ENCODE data around the gene PIN4. TPM values are rescaled to one million over a fixed set of nuclear protein-coding genes. Genes with fewer than 3 reads are reported as not detected.

PIN4 gene
- total and polyA plus RNA-seq, 2 of the 8 experiments (the other 6 are each of a cell fraction or from before 2014, with no cell fraction given): 4.8 to 9.4 TPM

- TF ChIP-seq CHD7 (IDR thresholded peaks at IDR 0.05; ENCODE audit: insufficient replicate concordance, low read length) (no peak), EP300 (IDR thresholded peaks at IDR 0.05; ENCODE audit: borderline replicate concordance in 1 of 2, low read depth in 2 of 2, low read length in 2 of 2) (no peak), SRF (IDR thresholded peaks at IDR 0.05; ENCODE audit: low read depth, low read length) (no peak), NRF1 (IDR thresholded peaks at IDR 0.05; ENCODE audit: low read depth, low read length) (no peak), MAFK (IDR thresholded peaks at IDR 0.05; ENCODE audit: low read depth, low read length) (no peak), RNF2 (IDR thresholded peaks at IDR 0.05; ENCODE audit: borderline replicate concordance, low read depth, low read length, missing control alignments, poor library complexity, severe bottlenecking) (no peak), MAX (IDR thresholded peaks at IDR 0.05) (no peak), NANOG (IDR thresholded peaks at IDR 0.05; ENCODE audit: insufficient read depth, low read depth, low read length, poor library complexity, severe bottlenecking) (no peak), FOSL1 (IDR thresholded peaks at IDR 0.05; ENCODE audit: insufficient read depth, low read depth, low read length) (no peak), JUN (IDR thresholded peaks at IDR 0.05; ENCODE audit: low read depth, low read length) (no peak), POLR2AphosphoS5 (IDR thresholded peaks at IDR 0.05; ENCODE audit: low read depth, low read length) (no peak)
These were observed 25.8 kb downstream of the PIN4 start (continued) for GRCh38 chrX:72207366-72207765.

All from H1 (cell line).